Stomach (tissue), 9 donors: ENCODE results near the gene AMTN. TPM values are rescaled to one million over a fixed set of nuclear protein-coding genes. Genes with fewer than 3 reads are reported as not detected.
A peak's percentile ranks its signal among the peaks of the same experiment; 100 is the strongest.
"Not testable (repeated sequence)": the region's sequence is repeated elsewhere in the genome, so short reads cannot be mapped to it uniquely, and the experiment has no call there.

Source experiments
- DNase-seq, 2 donors: peaks; one replicate each; pipeline versions ENCODE4 v3.0.0 to v3.0.0-alpha.2; 2013 to 2019
- H3K27ac ChIP-seq, 5 donors: fragments of 200-600 bp in 4 of 5; sonication (generic) in 4 of 5; one replicate each; pipeline ENCODE4 v1.5.1; 2013 to 2019; ENCODE audit warnings: mild to moderate bottlenecking in 1 of 5, moderate library complexity in 1 of 5
- H3K27me3 ChIP-seq, 3 donors: fragments of 200-600 bp; sonication (generic); one replicate each; pipeline ENCODE4 v1.5.1; 2017 to 2019; ENCODE audit warnings: mixed run types in 1 of 3
- H3K36me3 ChIP-seq, 4 donors: fragments of 200-600 bp; sonication (generic); 1 replicate in 3 of 4; 2 replicates in 1 of 4; pipeline ENCODE4 v1.5.1; 2016 to 2019
- H3K4me1 ChIP-seq, 4 donors: fragments of 200-600 bp; sonication (generic); one replicate each; pipeline ENCODE4 v1.5.1; 2016 to 2019
- H3K4me3 ChIP-seq, 4 donors: fragments of 200-600 bp; sonication (generic) in 3 of 4; one replicate each; pipeline ENCODE4 v1.5.1; 2016 to 2019; ENCODE audit warnings: mild to moderate bottlenecking in 1 of 4
- H3K9me3 ChIP-seq, 4 donors: fragments of 200-600 bp; sonication (generic); one replicate each; pipeline ENCODE4 v1.5.1; 2016 to 2019
- EP300 ChIP-seq: sonication (generic); formaldehyde crosslinking; IDR thresholded peaks from one replicate; pipeline ENCODE4 v1.6.1; 2017; ENCODE audit warnings: antibody characterized with exemption
- POLR2A ChIP-seq, 4 donors: fragments of 450-650 bp; IDR thresholded peaks; one replicate each; pipeline ENCODE4 v1.6.1; 2016; ENCODE audit warnings: antibody characterized with exemption in 4 of 4, control low read depth in 2 of 4, mild to moderate bottlenecking in 1 of 4, moderate library complexity in 1 of 4
- POLR2AphosphoS5 ChIP-seq, 3 donors: sonication (generic); formaldehyde crosslinking; IDR thresholded peaks; one replicate each; pipeline ENCODE4 v1.6.1; 2016; ENCODE audit warnings: antibody characterized with exemption in 3 of 3
- WGBS, 5 donors: extraction: QIAGEN DNeasy Blood & Tissue Kit in 3 of 5; methylation state at CpG; one replicate each; pipeline versions ENCODE4 v1.1.5 to v1.1.7; 2013 to 2018; 5-methylcytosine and 5-hydroxymethylcytosine counted together
- intact Hi-C: fragments of 100-400 bp; cut with DNase I; formaldehyde crosslinking; loops from one replicate; pipeline ENCODE4 v1.15.1; 2023; ENCODE audit warnings: low total_unique reads
- polyA plus RNA-seq, 3 donors: library from polyadenylated mRNA; stranded (reverse); fragments of 200-250 nt; gene quantifications; one replicate each; pipeline ENCODE4 v1.2.3, GENCODE V29; 2013
- total RNA-seq, 5 donors: library from RNA; depleted of rRNA; stranded (reverse); fragments of >200 nt; gene quantifications; one replicate each; pipeline versions ENCODE4 v1.1.0 to v1.2.3, GENCODE V29; 2014 to 2016
- TF ChIP-seq, protein P1 (sequence below), 7 experiments: fragments of 450-650 bp in 4 of 7; fragments of 200-600 bp in 3 of 7; sonication (generic) in 3 of 7; IDR thresholded peaks; one replicate each; pipeline ENCODE4 v1.5.1; 2016 to 2019; ENCODE audit warnings: antibody characterized with exemption in 7 of 7, control low read depth in 2 of 7, mild to moderate bottlenecking in 1 of 7
- donor health status: healthy with polysubstance abuse.
- donor health status: Bipolar disorder and iron deficiency.
- donor health status: healthy.

AMTN gene
- total and polyA plus RNA-seq, 8 donors: 0.23 TPM; not detected in 7

DNA sequence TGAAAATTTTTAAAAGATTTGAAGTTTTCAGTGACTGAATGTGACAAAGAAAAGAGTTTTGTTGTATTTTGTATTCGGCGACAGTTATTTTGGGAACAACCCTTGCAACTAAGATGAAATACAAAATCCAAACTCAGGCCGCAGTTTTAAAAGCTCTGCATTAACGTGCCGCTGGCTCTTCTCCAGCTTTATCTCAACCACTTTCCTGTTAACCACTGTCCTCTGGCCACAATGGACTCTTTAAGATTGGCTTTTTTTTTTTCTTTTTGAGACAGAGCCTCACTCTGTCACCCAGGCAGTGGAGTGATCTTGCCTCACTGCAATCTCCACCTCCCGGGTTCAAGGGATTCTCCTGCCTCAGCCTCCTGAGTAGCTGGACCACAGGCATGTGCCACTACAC, 22.1 kb upstream of the AMTN start:
- H3K27me3 ChIP-seq: no peaks in the 10 kb centered on the region
- H3K27ac ChIP-seq: no peak overlapping the region
- TF ChIP-seq POLR2A (IDR thresholded peaks at IDR 0.05) (no peak), POLR2AphosphoS5 (IDR thresholded peaks at IDR 0.05) (no peak), EP300 (no peak)
- TF ChIP-seq, protein P1, sequence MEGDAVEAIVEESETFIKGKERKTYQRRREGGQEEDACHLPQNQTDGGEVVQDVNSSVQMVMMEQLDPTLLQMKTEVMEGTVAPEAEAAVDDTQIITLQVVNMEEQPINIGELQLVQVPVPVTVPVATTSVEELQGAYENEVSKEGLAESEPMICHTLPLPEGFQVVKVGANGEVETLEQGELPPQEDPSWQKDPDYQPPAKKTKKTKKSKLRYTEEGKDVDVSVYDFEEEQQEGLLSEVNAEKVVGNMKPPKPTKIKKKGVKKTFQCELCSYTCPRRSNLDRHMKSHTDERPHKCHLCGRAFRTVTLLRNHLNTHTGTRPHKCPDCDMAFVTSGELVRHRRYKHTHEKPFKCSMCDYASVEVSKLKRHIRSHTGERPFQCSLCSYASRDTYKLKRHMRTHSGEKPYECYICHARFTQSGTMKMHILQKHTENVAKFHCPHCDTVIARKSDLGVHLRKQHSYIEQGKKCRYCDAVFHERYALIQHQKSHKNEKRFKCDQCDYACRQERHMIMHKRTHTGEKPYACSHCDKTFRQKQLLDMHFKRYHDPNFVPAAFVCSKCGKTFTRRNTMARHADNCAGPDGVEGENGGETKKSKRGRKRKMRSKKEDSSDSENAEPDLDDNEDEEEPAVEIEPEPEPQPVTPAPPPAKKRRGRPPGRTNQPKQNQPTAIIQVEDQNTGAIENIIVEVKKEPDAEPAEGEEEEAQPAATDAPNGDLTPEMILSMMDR (IDR thresholded peaks at IDR 0.05): no peak
- H3K36me3 ChIP-seq: no peaks in the 10 kb centered on the region
- H3K9me3 ChIP-seq: no peaks in the 10 kb centered on the region
- DNase-seq: no peak
- intact Hi-C loops: no loop called here
- H3K4me3 ChIP-seq: no peak overlapping the region
- no peaks in the 10 kb centered on the region for H3K4me1 ChIP-seq
- WGBS, 5 donors: 63 to 80% (median 76%) methylated on average over 6 of the region's 6 CpGs

DNA sequence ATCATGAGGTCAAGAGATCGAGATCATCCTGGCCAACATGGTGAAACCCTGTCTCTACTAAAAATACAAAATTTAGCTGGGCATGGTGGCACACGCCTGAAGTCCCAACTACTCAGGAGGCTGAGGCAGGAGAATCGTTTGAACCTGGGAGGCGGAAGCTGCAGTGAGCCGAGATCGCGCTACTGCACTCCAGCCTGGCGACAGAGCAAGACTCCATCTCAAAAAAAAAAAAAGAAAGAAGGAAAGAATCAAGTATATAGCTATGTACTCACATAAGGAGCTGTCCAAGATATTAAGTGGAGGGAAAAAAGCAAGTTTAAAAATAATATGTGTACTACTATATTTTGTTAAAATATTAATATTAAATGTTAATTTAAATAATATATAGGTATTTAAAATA, 16.5 kb upstream of the AMTN start:
- DNase-seq, H3K27me3 ChIP-seq, H3K9me3 ChIP-seq, H3K4me1 ChIP-seq, H3K36me3 ChIP-seq, H3K4me3 ChIP-seq, H3K27ac ChIP-seq, intact Hi-C loops: not testable (repeated sequence)
- WGBS, 5 donors: 83 to 96% (median 93%) methylated on average over 8 of the region's 8 CpGs

DNA sequence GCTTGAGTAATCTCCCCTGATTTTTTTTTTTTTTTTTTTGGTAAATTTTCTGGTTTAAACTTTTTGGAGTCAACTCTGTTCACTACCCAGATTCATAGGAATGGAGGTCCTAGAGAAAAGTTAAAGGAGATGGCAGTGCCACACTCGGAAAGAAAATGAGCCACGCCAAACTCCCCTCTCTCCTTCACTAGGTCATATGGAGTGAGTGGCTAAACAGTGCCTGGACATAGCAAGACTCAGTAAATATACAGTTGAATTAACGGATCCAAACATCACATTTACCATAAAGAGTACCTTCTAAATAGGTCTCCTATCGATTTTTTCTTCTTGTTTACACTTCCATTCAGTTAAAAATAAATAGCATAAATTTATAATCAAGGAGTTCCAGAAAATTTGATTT, 13.6 kb upstream of the AMTN start:
- no peaks in the 10 kb centered on the region for H3K36me3 ChIP-seq
- H3K4me1 ChIP-seq: no peaks in the 10 kb centered on the region
- no peaks in the 10 kb centered on the region for H3K9me3 ChIP-seq
- no peak overlapping the region for H3K4me3 ChIP-seq
- no peak for DNase-seq
- no peaks in the 10 kb centered on the region for H3K27me3 ChIP-seq
- 27 to 48% (median 31%) methylated on average over 4 of the region's 4 CpGs for WGBS, 5 donors
- no peak overlapping the region for H3K27ac ChIP-seq
- TF ChIP-seq, protein P1 (IDR thresholded peaks at IDR 0.05): no peak
- TF ChIP-seq EP300 (no peak), POLR2A (IDR thresholded peaks at IDR 0.05) (no peak), POLR2AphosphoS5 (IDR thresholded peaks at IDR 0.05) (no peak)
- intact Hi-C loops: no loop called here

DNA sequence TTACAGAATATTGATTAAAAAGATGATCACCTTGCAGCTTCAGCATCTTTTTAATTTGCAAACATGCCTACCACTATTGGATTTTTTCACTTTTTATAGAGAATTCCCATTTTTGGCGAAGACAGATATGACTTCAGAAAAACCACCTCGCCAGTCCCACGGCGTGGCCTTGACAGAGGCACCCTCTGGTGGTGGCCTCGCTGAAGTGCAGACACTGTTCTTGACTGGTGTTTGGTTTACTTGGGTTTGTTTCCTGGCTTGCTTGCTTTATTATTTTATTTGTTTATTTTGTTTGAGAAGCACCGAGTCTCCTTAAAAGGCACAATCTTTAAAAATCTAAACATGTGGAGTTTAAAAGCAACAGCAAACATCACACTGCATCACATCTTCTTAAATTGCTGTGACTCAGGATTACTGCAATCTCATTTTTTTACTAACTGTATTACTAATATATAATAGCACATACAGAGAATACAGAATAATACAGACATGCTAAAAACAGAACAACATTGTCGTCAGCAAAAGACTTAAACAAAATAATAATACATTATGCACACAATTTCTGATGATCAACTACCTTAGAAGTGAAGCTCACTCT, 13.1 kb upstream of the AMTN start:
- Histone ChIP-seq H3K4me3 (no peak overlapping the region), H3K4me1 (no peaks in the 10 kb centered on the region), H3K9me3 (no peaks in the 10 kb centered on the region), H3K27me3 (no peaks in the 10 kb centered on the region), H3K36me3 (no peaks in the 10 kb centered on the region), H3K27ac (no peak overlapping the region)
- DNase-seq: peak; percentile 60 to 77
- intact Hi-C loops: no loop called here
- TF ChIP-seq POLR2AphosphoS5 (IDR thresholded peaks at IDR 0.05): no peak
- TF ChIP-seq, protein P1 (IDR thresholded peaks at IDR 0.05): peak in 5 of 7 experiments; percentile 49 to 86 (median 78)
- TF ChIP-seq EP300: no peak
- TF ChIP-seq POLR2A (IDR thresholded peaks at IDR 0.05): no peak
- 3 to 5% (median 4%) methylated on average over 7 of the region's 7 CpGs for WGBS, 5 donors

DNA sequence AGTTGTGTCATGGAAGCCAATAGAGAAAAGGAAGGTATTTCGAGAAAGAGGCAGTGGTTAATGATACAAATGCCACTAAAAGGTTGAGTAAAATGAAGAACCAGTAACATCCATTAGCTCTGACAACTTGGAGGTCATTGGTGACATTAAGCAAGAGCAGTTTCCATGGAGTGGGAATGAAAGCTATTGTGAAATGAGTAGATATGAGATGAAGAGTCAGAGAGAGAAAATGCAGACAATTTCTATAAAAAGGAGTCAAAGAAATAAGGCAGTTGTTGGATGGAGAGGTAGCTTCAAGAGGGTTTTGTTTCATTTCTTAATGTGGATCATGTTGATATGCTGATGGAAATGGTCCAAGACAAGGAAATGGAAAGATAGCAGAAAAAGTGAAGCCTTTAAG, 9.6 kb upstream of the AMTN start:
- H3K27ac ChIP-seq: no peak overlapping the region
- H3K4me3 ChIP-seq: no peak overlapping the region
- DNase-seq: no peak
- H3K36me3 ChIP-seq: no peaks in the 10 kb centered on the region
- TF ChIP-seq, protein P1 (IDR thresholded peaks at IDR 0.05): no peak
- TF ChIP-seq POLR2AphosphoS5 (IDR thresholded peaks at IDR 0.05): no peak
- no peak for TF ChIP-seq POLR2A (IDR thresholded peaks at IDR 0.05)
- TF ChIP-seq EP300: no peak
- WGBS, 5 donors: 62 to 83% (median 68%) methylated on average over 1 of the region's 1 CpG
- no peaks in the 10 kb centered on the region for H3K4me1 ChIP-seq
- intact Hi-C loops: no loop called here
- no peaks in the 10 kb centered on the region for H3K27me3 ChIP-seq
- H3K9me3 ChIP-seq: no peaks in the 10 kb centered on the region
